Measurements from ENCODE around the gene KCNJ10. TPM values are rescaled to one million over a fixed set of nuclear protein-coding genes. Genes with fewer than 3 reads are reported as not detected.

KCNJ10 gene
- total and polyA plus RNA-seq, 8 donors = 0.05 to 0.09 (median 0.08) TPM; not detected in 5

DNA sequence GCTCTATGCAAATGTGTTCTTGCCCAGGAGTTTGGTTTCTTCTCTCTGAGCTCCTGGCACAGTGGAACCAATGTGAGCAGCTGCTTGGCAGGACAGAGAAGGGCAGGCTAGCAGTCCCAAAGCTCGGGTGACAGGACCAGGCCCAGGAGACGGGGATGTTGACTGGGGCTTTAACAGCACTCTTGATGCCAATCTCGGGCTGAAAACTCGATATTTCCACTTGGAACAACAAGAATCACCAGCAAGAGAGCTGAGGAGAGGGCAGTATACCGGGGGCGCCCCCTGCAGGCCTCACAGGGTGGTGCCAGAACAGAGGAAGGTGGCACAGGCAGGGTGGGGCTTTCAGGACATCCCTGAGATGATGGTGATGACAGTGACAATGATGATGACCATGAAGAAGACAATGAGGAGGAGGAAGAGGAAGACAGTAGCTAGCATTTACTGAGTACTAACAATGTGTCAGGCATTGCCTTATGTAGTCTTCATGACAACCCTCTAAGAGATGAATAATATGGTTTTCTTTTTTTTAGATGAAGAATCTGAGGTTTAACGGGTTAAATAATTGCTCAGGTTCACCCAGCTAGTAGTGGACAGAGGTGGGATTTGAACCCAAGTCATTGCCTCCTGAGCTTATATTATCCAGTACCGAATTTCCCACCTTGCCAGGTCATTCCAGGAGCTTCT lies 8.7 kb upstream of the KCNJ10 start:
- Histone ChIP-seq H3K4me3 (no peak overlapping the region), H3K27ac (no peak overlapping the region), H3K36me3 (no peaks in the 10 kb centered on the region), H3K9me3 (no peaks in the 10 kb centered on the region), H3K27me3 (peaks cover 0 to 6% (median 3%) of the 10 kb centered on the region in 4 donors), H3K4me1 (no peaks in the 10 kb centered on the region)
- TF ChIP-seq, protein P1, sequence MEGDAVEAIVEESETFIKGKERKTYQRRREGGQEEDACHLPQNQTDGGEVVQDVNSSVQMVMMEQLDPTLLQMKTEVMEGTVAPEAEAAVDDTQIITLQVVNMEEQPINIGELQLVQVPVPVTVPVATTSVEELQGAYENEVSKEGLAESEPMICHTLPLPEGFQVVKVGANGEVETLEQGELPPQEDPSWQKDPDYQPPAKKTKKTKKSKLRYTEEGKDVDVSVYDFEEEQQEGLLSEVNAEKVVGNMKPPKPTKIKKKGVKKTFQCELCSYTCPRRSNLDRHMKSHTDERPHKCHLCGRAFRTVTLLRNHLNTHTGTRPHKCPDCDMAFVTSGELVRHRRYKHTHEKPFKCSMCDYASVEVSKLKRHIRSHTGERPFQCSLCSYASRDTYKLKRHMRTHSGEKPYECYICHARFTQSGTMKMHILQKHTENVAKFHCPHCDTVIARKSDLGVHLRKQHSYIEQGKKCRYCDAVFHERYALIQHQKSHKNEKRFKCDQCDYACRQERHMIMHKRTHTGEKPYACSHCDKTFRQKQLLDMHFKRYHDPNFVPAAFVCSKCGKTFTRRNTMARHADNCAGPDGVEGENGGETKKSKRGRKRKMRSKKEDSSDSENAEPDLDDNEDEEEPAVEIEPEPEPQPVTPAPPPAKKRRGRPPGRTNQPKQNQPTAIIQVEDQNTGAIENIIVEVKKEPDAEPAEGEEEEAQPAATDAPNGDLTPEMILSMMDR (IDR thresholded peaks at IDR 0.05) = peak; percentile 26 to 69 (median 60)
- FAIRE-seq (no peak), ATAC-seq (peak; percentile 76 to 90 (median 85)), DNase-seq (peak in 3 of 6 donors; percentile 35 to 76 (median 37))
- WGBS, 2 donors = 16 to 17% methylated on average over 8 of the region's 8 CpGs
- intact Hi-C loops (cut with DNase I) = no loop called here

DNA sequence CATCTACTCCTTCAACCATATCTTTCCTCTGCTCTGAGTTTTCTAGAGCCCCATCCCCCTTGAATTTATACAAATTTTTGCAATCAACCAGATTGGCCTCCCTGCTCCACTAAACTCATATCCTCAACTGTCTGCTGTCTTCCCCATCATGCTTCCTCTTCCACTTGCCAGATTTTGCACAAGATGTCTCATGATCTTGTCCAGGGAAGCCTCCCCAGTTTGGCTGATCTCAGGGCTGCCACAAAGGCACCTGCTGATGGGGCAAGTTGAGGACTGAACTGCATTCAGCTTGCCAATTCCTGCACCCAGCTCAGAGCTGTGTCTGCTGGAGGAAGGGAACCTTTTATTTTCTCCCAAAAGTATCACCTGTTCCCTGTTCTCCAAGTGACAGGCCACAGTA lies 7.5 kb upstream of the KCNJ10 start:
- FAIRE-seq (no peak), DNase-seq (no peak), ATAC-seq (peak in 1 of 4 donors; percentile 13)
- Histone ChIP-seq H3K36me3 (no peaks in the 10 kb centered on the region), H3K9me3 (no peaks in the 10 kb centered on the region), H3K27me3 (peaks cover 0 to 6% (median 3%) of the 10 kb centered on the region in 4 donors), H3K4me3 (no peak overlapping the region), H3K4me1 (no peaks in the 10 kb centered on the region), H3K27ac (no peak overlapping the region)
- TF ChIP-seq, protein P1 (IDR thresholded peaks at IDR 0.05) = no peak
- intact Hi-C loops (cut with DNase I) = no loop called here

DNA sequence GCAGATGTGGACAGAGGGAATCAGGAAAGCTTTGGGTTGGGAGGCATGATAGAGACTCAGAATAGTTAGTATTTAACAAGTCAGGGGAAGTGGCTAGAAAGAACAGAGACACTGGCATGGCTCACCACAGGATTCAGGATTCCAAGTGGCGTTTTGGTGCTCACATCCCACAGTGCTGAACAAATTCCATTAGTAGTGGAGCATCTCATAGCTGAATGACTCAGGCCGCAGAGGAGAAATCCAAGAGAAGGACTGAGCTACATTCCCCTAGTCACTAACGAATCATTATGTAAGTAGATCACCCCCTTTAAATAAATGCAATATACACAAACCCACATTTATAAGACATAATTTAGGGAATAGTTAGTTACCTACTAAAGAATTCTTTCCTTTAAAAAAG lies 6.3 kb upstream of the KCNJ10 start:
- no peaks in the 10 kb centered on the region for H3K9me3 ChIP-seq
- peaks cover 0 to 6% (median 0%) of the 10 kb centered on the region in 4 donors for H3K27me3 ChIP-seq
- intact Hi-C loops (cut with DNase I) = no loop called here
- DNase-seq (no peak), ATAC-seq (no peak), FAIRE-seq (no peak)
- no peaks in the 10 kb centered on the region for H3K36me3 ChIP-seq
- H3K4me1 ChIP-seq = no peaks in the 10 kb centered on the region
- H3K4me3 ChIP-seq = no peak overlapping the region
- H3K27ac ChIP-seq = no peak overlapping the region
- TF ChIP-seq, protein P1 (IDR thresholded peaks at IDR 0.05) = no peak
- WGBS, 2 donors = 65 to 67% methylated on average over 3 of the region's 3 CpGs

DNA sequence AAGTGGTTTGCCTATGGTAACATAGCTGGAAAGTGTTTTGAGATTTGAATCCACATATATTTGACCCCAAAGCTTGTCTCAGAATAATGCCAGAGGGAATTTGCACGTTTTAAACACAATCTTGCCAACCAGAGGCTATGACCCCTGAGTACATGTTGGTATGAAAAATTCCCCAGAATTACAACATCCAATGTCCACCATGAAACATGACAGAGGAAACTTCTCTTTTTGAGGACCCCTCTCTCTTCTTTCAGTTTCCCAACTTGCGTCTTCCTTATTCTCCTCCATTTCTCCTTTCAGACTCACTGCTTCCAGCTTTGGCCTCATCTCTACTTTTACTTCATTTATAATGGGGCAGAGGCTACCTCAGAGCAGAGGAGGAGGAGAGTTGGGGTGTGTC lies 5.9 kb upstream of the KCNJ10 start:
- Histone ChIP-seq H3K27me3 (peaks cover 0 to 6% (median 0%) of the 10 kb centered on the region in 4 donors), H3K27ac (no peak overlapping the region), H3K36me3 (no peaks in the 10 kb centered on the region), H3K4me3 (no peak overlapping the region), H3K9me3 (no peaks in the 10 kb centered on the region), H3K4me1 (peaks cover 0 to 4% (median 3%) of the 10 kb centered on the region in 3 donors)
- 47 to 54% methylated on average over 2 of the region's 2 CpGs for WGBS, 2 donors
- TF ChIP-seq, protein P1 (IDR thresholded peaks at IDR 0.05) = no peak
- FAIRE-seq (no peak), ATAC-seq (no peak), DNase-seq (no peak)
- intact Hi-C loops (cut with DNase I) = no loop called here

DNA sequence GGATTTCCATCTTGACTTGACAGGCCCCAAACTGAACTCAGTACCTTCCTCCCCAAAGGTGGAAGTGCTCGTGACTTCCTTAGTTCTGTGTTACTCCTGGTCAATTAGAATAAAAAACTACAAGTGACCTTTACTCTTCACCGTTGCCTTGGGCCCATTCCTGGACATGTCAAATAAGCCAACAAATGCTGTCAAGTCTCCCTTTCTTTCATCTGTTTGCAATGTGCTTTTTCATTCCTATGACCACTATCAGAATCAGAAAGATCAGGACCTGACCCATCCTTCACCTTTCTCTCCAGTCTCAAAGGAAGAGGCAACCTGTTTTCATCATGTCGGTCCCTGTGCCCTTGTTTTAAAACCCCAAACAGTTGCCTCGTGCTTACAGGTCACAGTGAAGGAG lies 4.9 kb upstream of the KCNJ10 start:
- WGBS, 2 donors = 52 to 55% methylated on average over 4 of the region's 4 CpGs

More for the DNA sequence above, 4.9 kb upstream of the KCNJ10 start:
- Histone ChIP-seq H3K4me1 (peaks cover 0 to 7% (median 7%) of the 10 kb centered on the region in 3 donors), H3K36me3 (no peaks in the 10 kb centered on the region), H3K27me3 (peaks cover 0 to 6% (median 0%) of the 10 kb centered on the region in 4 donors), H3K9me3 (no peaks in the 10 kb centered on the region), H3K4me3 (no peak overlapping the region), H3K27ac (no peak overlapping the region)
- no peak for DNase-seq
- TF ChIP-seq, protein P1 (IDR thresholded peaks at IDR 0.05) = no peak
- FAIRE-seq = no peak
- no peak for ATAC-seq
- intact Hi-C loops (cut with DNase I) = no loop called here

Measured in pancreas (tissue), 10 donors.